GM12878 (cell line): ENCODE measurements around the gene ELF2. TPM values are rescaled to one million over a fixed set of nuclear protein-coding genes. Genes with fewer than 3 reads are reported as not detected.

Experiments
- ATAC-seq: fragments of 200-7000 bp; cut with Tn5 transposase; 3 replicates; pipeline ENCODE4 v1.9.1; 2020; ENCODE audit warnings: mild to moderate bottlenecking, moderate library complexity
- BruUV-seq: library from RNA; stranded (reverse); fragments of 400-500 nt; replicated peaks from 2 replicates; lab custom pipeline; 2021; lab: Mats Ljungman, UMichigan
- CTCF ChIA-PET: fragments of 300-600 bp; sonication (Branson Sonifier 250); formaldehyde crosslinking; extraction: SDS; loops from one replicate; lab custom pipeline; 2021; ENCODE audit warnings: inconsistent platforms; lab: Yijun Ruan, JAX
- POLR2A ChIA-PET: fragments of 350-600 bp; formaldehyde crosslinking; extraction: SDS; loops from one replicate; lab custom pipeline; 2021; ENCODE audit warnings: inconsistent platforms; lab: Charles Lee
- RAD21 ChIA-PET: fragments of 300-600 bp; sonication (Branson Sonifier 250); formaldehyde crosslinking; loops from one replicate; lab custom pipeline; 2023; ENCODE audit warnings: antibody characterized with exemption; ENCODE audit not compliant: unreplicated experiment; lab: Charles Lee
- SMC1A ChIA-PET: fragments of 300-600 bp; sonication (Branson Sonifier 250); formaldehyde crosslinking; loops from one replicate; lab custom pipeline; 2023; ENCODE audit not compliant: unreplicated experiment, uncharacterized antibody; lab: Charles Lee
- DNase-seq: peaks from one replicate; pipeline ENCODE4 v3.0.0-alpha.2; 2011; ENCODE audit warnings: low read depth, low spot score
- FAIRE-seq: peaks from 3 replicates; lab custom pipeline; 2011; peaks lifted over from hg19 to GRCh38; lab: Jason Lieb, UNC
- H2AFZ ChIP-seq: 2 replicates; pipeline ENCODE4 v1.6.0; 2011; ENCODE audit warnings: low read depth, low read length, control low read depth; ENCODE audit not compliant: control insufficient read depth
- H3K27ac ChIP-seq: 2 replicates; pipeline ENCODE4 v1.5.1; 2011; ENCODE audit warnings: control low read depth; ENCODE audit not compliant: control insufficient read depth, insufficient read depth
- H3K27me3 ChIP-seq, 2 experiments: replicated peaks in 1 of 2; 2 replicates each; pipeline versions ENCODE4 v1.6.0 to v1.6.1; 2011; ENCODE audit warnings: low read length in 1 of 2; ENCODE audit not compliant: control insufficient read depth in 2 of 2, insufficient read depth in 2 of 2
- H3K36me3 ChIP-seq, 2 experiments: 2 replicates each; pipeline ENCODE4 v1.5.1; 2011; ENCODE audit warnings: low read length in 1 of 2; ENCODE audit not compliant: control insufficient read depth in 2 of 2, insufficient read depth in 2 of 2
- H3K4me1 ChIP-seq: 2 replicates; pipeline ENCODE4 v1.6.1; 2011; ENCODE audit warnings: mild to moderate bottlenecking, low read length, moderate library complexity, mixed read lengths; ENCODE audit not compliant: control insufficient read depth, insufficient read depth
- H3K4me2 ChIP-seq: 2 replicates; pipeline ENCODE4 v1.6.0; 2011; ENCODE audit warnings: control low read depth; ENCODE audit not compliant: control insufficient read depth, insufficient read depth
- H3K4me3 ChIP-seq: fragments of 200-600 bp; sonication (generic); 2 replicates; pipeline ENCODE4 v1.5.1; 2016
- H3K79me2 ChIP-seq: 2 replicates; pipeline ENCODE4 v1.6.0; 2011; ENCODE audit warnings: low read length; ENCODE audit not compliant: control insufficient read depth, insufficient read depth
- H3K9ac ChIP-seq: 2 replicates; pipeline ENCODE4 v1.8.0; 2011; ENCODE audit warnings: low read length, control low read depth, mixed read lengths; ENCODE audit not compliant: control insufficient read depth, insufficient read depth
- H3K9me3 ChIP-seq: replicated peaks from 3 replicates; pipeline ENCODE4 v1.5.1; 2011; ENCODE audit warnings: mild to moderate bottlenecking, low read length; ENCODE audit not compliant: control insufficient read depth, insufficient read depth
- H4K20me1 ChIP-seq: 2 replicates; pipeline ENCODE4 v1.6.0; 2011; ENCODE audit not compliant: control insufficient read depth, insufficient read depth
- CBFB ChIP-seq: IDR thresholded peaks from 2 replicates; pipeline ENCODE4 v1.6.1; 2016; ENCODE audit warnings: antibody characterized with exemption, low read depth
- CREB1 ChIP-seq: IDR thresholded peaks from 2 replicates; pipeline ENCODE4 v1.6.1; 2012; ENCODE audit warnings: low read depth, mild to moderate bottlenecking, inconsistent platforms
- EZH2 ChIP-seq: IDR thresholded peaks from 2 replicates; pipeline ENCODE4 v1.6.1; 2012; ENCODE audit warnings: low read depth, mild to moderate bottlenecking, control low read depth, inconsistent platforms, low read length, borderline replicate concordance; ENCODE audit not compliant: control insufficient read depth
- JUND ChIP-seq: IDR thresholded peaks from 2 replicates; pipeline ENCODE4 v1.6.1; 2012; ENCODE audit warnings: low read depth, mild to moderate bottlenecking, low read length, improper control_type of control experiment, moderate library complexity
- MAX ChIP-seq: IDR thresholded peaks from 2 replicates; pipeline ENCODE4 v1.6.1; 2012; ENCODE audit warnings: low read depth, low read length, improper control_type of control experiment
- NFYB ChIP-seq: IDR thresholded peaks from 2 replicates; pipeline ENCODE4 v1.6.1; 2011; ENCODE audit warnings: low read depth, mild to moderate bottlenecking, low read length, improper control_type of control experiment, moderate library complexity; ENCODE audit not compliant: insufficient read depth
- RAD51 ChIP-seq: fragments of 450-650 bp; IDR thresholded peaks from 2 replicates; pipeline ENCODE4 v1.6.1; 2016; ENCODE audit warnings: moderate library complexity, mild to moderate bottlenecking, inconsistent platforms
- TCF12 ChIP-seq: IDR thresholded peaks from 2 replicates; pipeline ENCODE4 v1.6.1; 2011; ENCODE audit warnings: low read depth, mild to moderate bottlenecking, low read length
- WGBS: methylation state at CpG from one replicate; pipeline ENCODE4 v1.1.6; 2016; ENCODE audit warnings: low lambda C conversion rate; ENCODE audit not compliant: insufficient replicate concordance, insufficient coverage; ENCODE audit errors: missing lambda C conversion rate; 5-methylcytosine and 5-hydroxymethylcytosine counted together
- in situ Hi-C: fragments of 300-500 bp; cut with MboI; formaldehyde crosslinking; loops from 9 replicates; pipeline ENCODE4 v1.14.3; 2018; ENCODE audit warnings: mixed read lengths
- intact Hi-C: fragments of 100-400 bp; cut with micrococcal nuclease; formaldehyde crosslinking; loops from one replicate; pipeline ENCODE4 v1.14.2; 2022; ENCODE audit not compliant: unreplicated experiment
- polyA plus RNA-seq, 11 experiments: library from polyadenylated mRNA; depleted of rRNA in 4 of 11; unstranded in 6 of 11; stranded (reverse) in 5 of 11; fragments of >200 nt; fragmentation: Nextera tagmentation in 4 of 11; fragmentation: Illumina TruSeq in 1 of 11; extraction: Ambion mirVana in 4 of 11; extraction: Trizol in 1 of 11; gene quantifications; 1 replicate in 1 of 11; 2 replicates in 10 of 11; pipeline versions ENCODE4 v1.2.1 to v1.2.3, GENCODE V29; 2011 to 2016; ENCODE audit warnings: inconsistent platforms in 2 of 11, missing spikeins in 2 of 11, low read depth in 1 of 11
- total RNA-seq, 4 experiments: library from RNA; depleted of rRNA in 3 of 4; stranded (reverse); fragments of >200 nt in 3 of 4; fragmentation: Illumina TruSeq in 1 of 4; extraction: Trizol in 1 of 4; gene quantifications; 2 replicates each; pipeline versions ENCODE4 v1.2.1 to v1.2.3, GENCODE V29; 2013 to 2021
- TF ChIP-seq, protein P1 (sequence below): fragments of 450-650 bp; IDR thresholded peaks from 2 replicates; pipeline ENCODE4 v1.6.1; 2017; ENCODE audit warnings: low read depth, mild to moderate bottlenecking, moderate library complexity
- TF ChIP-seq, protein P2 (sequence below): fragments of 450-650 bp; conservative IDR thresholded peaks from 2 replicates; pipeline ENCODE4 v1.6.1; 2017; ENCODE audit warnings: mild to moderate bottlenecking, moderate library complexity

The ELF2 gene
- total and polyA plus RNA-seq, 10 of the 15 experiments (the other 5 are each of a cell fraction or from before 2014, with no cell fraction given), result 10.5 to 30.1 (median 20.5) TPM

DNA sequence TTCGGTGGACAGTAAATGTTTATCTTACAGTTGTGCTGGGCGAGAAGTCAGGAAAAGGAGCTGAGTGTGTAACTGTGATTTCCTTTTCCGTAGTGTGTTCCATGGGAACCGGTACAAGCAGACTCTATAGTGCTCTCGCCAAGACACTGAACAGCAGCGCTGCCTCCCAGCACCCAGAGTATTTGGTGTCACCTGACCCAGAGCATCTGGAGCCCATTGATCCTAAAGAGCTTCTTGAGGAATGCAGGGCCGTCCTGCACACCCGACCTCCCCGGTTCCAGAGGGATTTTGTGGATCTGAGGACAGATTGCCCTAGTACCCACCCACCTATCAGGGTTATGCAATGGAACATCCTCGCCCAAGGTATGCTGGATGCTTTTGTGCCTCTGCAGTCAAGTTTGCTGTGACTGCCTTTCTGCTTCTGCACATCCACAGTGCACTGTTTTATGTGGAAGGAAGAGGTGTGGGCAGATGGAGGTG is 134.0 kb downstream of the ELF2 start:
- TF ChIP-seq CBFB (no peak), RAD51 (no peak), NFYB (no peak), TCF12 (no peak), EZH2 (no peak), MAX (no peak), JUND (no peak), CREB1 (no peak)
- TF ChIP-seq, protein P1, sequence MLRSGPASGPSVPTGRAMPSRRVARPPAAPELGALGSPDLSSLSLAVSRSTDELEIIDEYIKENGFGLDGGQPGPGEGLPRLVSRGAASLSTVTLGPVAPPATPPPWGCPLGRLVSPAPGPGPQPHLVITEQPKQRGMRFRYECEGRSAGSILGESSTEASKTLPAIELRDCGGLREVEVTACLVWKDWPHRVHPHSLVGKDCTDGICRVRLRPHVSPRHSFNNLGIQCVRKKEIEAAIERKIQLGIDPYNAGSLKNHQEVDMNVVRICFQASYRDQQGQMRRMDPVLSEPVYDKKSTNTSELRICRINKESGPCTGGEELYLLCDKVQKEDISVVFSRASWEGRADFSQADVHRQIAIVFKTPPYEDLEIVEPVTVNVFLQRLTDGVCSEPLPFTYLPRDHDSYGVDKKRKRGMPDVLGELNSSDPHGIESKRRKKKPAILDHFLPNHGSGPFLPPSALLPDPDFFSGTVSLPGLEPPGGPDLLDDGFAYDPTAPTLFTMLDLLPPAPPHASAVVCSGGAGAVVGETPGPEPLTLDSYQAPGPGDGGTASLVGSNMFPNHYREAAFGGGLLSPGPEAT, result no peak
- TF ChIP-seq, protein P2, sequence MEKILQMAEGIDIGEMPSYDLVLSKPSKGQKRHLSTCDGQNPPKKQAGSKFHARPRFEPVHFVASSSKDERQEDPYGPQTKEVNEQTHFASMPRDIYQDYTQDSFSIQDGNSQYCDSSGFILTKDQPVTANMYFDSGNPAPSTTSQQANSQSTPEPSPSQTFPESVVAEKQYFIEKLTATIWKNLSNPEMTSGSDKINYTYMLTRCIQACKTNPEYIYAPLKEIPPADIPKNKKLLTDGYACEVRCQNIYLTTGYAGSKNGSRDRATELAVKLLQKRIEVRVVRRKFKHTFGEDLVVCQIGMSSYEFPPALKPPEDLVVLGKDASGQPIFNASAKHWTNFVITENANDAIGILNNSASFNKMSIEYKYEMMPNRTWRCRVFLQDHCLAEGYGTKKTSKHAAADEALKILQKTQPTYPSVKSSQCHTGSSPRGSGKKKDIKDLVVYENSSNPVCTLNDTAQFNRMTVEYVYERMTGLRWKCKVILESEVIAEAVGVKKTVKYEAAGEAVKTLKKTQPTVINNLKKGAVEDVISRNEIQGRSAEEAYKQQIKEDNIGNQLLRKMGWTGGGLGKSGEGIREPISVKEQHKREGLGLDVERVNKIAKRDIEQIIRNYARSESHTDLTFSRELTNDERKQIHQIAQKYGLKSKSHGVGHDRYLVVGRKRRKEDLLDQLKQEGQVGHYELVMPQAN, result no peak
- TF ChIP-seq, all 136 proteins: peak for 0
- Histone ChIP-seq H3K4me1 (no peaks in the 10 kb centered on the region), H3K9me3 (no peaks in the 10 kb centered on the region), H3K79me2 (peaks cover 5% of the 10 kb centered on the region), H3K27ac (no peak overlapping the region), H3K4me2 (no peak overlapping the region), H3K4me3 (no peak overlapping the region), H4K20me1 (no peaks in the 10 kb centered on the region; the same call in 1 of the 2 replicates), H3K36me3 (peaks cover 12 to 24% of the 10 kb centered on the region in 2 experiments), H3K27me3 (no peaks in the 10 kb centered on the region), H2AFZ (no peak overlapping the region), H3K9ac (no peak overlapping the region)
- CTCF ChIA-PET, result interaction anchor here (1.3 to 4.3 kb wide), 2 partner anchors 12 to 14 kb away, joined by 3 to 27 read pairs; no protein-coding TSS in a partner anchor
- POLR2A ChIA-PET, result interaction anchor here (0.6 to 0.7 kb wide), 3 partner anchors 11 to 236 kb away, joined by 3 to 5 read pairs (median 3); no protein-coding TSS in a partner anchor
- 90% methylated on average over 10 of the region's 10 CpGs for WGBS
- no TSS peak for BruUV-seq
- no peak for DNase-seq
- FAIRE-seq, result no peak
- SMC1A ChIA-PET, result interaction anchor here (1.6 kb wide), 2 partner anchors 12 to 38 kb away, joined by 3 to 6 read pairs; no protein-coding TSS in a partner anchor
- intact Hi-C loops, result no loop called here
- in situ Hi-C loops, result no loop called here
- no peak for ATAC-seq
- RAD21 ChIA-PET, result interaction anchor here (0.8 to 2.4 kb wide), 2 partner anchors 13 to 33 kb away, joined by 3 to 10 read pairs; no protein-coding TSS in a partner anchor
